C4-2B (cell line): ENCODE results near the gene SMARCC2.

Experiments used
- CTCF ChIP-seq: fragments of 450-650 bp; conservative IDR thresholded peaks from 2 replicates; pipeline ENCODE4 v1.5.1; 2017; ENCODE audit warnings: mild to moderate bottlenecking
- ZFX ChIP-seq: fragments of 450-650 bp; IDR thresholded peaks from 2 replicates; pipeline ENCODE4 v1.6.1; 2017

- TF ChIP-seq CTCF (no peak; the same call in 1 of the 2 replicates), ZFX (no peak)
Measured at GRCh38 chr12:56157201-56158028, 31.9 kb downstream of the SMARCC2 start.
